HG02852 (cell line): Measurements from ENCODE around the gene TGM2.

ENCODE experiments used
- ATAC-seq: cut with Tn5 transposase; IDR thresholded peaks from one replicate; pipeline ENCODE4 v1.9.1; 2021; ENCODE audit warnings: mild to moderate bottlenecking, moderate library complexity; ENCODE audit not compliant: unreplicated experiment

The TGM2 gene

DNA sequence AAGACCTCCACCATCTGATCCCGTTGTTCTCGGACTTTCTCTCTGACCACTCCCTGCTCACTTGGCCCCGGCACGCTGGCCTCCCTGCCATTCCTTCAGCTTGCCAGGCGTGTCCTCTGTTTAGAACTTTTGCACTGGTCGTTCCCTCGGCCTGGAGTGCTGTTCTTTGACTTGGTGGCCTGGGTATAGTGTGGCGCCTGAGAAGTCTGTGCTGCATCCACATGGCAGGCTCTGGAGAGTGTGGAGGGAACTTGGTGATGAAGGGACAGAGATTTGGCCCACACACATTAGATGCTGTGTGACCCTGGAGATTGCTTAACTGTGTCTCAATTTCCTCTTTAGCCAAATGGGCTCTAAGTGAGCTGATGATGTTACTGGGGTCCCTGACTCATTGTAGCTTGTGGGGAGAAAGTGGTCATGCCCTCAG is 13.0 kb upstream of the TGM2 start:
- ATAC-seq, result no peak

GRCh38 chr20:38177201-38177600 is 12.1 kb upstream of the TGM2 start:
- no peak for ATAC-seq

DNA sequence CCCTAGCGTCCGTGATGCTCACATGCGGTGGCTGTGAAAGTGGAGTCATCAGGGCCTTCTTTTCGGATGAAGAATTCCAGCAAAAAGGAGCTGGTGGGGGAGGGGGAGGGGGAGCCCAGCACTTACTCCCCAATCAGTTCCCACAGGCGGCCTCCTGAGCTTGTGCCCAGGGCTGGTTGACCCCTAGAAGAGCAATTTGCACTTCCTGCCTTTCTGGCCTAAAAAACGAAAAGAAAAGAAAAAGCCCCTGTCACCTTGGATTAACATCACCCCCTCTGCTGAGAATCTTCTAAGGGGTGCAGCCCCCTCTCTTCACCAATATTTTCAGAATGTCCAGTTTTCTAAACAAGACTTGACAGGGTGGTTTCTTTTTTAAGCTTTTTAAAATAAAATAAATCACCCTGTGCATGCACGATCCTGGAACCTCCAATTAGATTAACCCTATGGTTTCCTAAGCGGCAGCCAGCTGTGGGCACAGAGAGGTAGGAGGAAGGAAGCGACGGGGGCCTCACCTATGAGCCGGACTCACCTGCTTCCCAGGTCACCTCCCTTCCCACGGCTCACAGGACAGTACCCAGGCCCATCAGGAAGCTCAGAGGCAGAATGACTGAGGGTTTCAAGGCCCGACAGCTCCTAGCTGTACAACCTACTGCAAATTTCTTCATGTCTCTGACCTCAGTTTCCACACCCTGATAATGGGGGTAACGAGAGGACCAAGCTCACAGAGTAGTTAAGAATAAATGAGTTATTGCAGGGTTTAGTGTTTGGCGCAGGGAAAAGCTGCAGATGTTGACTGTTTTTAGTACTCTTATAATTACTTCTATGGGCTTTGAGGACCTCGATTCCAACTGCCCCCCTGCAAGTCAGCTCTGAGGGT is 10.5 kb upstream of the TGM2 start:
- ATAC-seq, result no peak

DNA sequence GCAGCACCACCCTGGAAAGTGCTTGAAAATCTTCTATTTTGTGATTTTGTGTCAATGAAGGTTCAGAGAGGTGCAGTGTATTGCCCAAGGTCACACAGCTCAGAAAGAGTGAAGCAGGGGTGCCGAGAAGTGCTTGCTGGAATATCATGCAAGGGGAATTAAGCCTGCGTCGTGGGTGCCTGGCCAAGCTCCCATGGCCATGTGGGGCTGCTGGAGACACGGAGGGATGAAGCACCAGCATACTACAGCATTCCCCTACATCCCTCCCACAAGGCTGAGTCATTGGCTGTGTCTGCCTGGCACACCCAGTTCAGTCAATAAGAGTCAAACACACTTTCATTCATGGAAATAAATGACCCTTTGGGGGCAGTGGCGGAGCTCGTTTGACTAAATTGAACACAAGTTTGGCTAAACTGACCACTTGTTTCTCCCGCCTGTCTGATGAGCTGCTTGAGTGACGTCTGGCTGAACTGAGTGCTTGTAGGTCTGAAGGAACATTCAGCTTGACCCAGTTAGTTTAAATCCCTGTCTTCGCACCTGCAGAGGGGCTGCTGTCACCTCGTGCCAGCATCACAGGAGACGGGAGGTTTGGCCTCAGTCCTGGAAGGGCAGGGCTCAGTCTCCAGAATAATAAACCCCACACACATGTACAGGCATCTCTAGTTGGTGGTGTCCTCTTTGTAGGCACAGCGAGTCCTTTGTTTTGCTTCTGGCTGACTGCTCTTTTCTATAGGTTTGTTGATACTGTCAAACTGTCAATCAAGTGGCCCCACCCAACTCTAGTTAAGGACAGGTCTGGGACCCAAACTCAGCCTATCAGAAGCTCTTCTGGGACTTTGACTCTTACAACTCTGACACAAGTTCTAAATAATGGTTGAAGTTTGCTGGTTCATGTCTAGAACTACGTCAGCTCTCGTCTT is 8.4 kb upstream of the TGM2 start:
- ATAC-seq, result no peak

DNA sequence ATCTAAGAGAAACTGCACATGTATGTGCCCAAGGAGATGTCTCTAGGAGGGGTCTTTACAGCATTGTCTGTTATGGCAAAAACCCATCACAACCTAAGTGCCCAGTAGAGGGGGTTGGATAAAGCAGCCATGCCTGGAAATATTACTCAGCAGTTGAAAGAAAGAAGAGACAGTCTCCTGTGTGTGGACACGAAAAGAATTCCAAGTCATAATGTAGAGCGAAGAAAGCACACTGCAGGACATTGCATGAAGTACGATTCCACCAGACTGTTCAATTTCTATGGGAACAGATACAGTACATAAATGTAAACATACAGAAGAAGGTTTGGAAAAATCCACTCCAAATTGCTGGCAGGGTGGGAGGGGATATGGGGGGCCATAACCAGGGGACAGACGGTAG is 7.3 kb upstream of the TGM2 start:
- ATAC-seq, result no peak

DNA sequence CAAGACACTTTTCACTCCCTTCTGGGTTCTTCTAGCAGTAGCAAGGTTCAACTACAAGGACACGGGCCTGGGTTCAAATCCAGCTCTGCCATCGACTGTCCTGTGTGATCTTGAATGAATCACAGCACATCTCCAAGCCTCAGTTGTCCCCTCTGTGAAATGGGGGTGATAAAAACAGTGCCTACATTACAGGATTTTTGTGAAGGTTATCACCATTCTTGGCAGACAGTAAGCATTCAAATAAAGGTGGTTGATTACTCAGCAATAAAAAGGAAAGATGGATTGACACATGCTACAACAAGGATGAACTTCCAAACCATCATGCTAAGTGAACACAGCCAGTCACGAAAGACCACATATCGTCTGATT is 6.6 kb upstream of the TGM2 start:
- no peak for ATAC-seq

DNA sequence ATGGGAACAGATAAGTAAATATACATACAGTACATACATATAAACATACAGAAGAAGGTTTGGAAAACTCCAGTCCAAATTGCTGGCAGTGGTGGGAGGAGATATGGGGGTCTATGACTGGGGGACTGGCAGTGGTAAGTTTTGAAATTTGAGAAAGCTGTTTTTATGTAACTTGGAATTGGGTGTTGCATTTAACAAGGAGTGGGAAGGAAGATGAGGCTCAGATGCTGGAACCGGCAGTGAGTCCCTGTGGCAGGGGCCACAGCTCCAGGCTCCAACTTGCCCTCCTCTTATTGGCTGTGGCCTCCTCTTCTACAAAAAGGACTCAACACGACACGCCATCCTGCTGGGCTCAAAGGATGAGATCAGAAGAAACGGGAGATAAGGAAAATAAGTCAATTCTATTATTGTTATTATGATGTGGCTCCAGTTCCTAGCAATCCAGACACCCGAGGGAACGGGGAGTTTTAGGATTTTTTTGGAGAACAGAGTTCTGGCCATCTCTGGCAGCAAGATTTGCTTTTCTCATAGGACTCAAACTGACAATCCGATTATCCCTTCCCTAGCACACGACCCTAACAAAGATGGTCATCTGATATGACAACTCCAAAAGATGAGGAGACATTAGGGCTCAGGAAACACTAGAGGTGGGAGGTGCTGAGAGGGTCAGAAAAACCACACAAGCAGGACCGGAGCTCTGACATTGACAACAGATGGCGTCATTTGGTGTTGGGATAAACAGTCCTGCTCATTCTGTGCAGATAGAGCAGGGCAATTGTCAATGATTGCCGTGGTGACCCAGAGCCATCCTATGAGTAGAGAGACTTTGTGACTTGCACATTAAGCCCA is 6.0 kb upstream of the TGM2 start:
- ATAC-seq, result no peak

GRCh38 chr20:38170219-38170825 is 5.3 kb upstream of the TGM2 start:
- ATAC-seq, result no peak

- ATAC-seq, result no peak
These were observed 4.6 kb upstream of the TGM2 start for GRCh38 chr20:38169636-38170193.

GRCh38 chr20:38168791-38169589 is 3.9 kb upstream of the TGM2 start:
- ATAC-seq, result no peak

- ATAC-seq, result no peak
These were observed 3.0 kb upstream of the TGM2 start for GRCh38 chr20:38167851-38168760.

GRCh38 chr20:38167328-38167850 is 2.3 kb upstream of the TGM2 start:
- ATAC-seq, result no peak

DNA sequence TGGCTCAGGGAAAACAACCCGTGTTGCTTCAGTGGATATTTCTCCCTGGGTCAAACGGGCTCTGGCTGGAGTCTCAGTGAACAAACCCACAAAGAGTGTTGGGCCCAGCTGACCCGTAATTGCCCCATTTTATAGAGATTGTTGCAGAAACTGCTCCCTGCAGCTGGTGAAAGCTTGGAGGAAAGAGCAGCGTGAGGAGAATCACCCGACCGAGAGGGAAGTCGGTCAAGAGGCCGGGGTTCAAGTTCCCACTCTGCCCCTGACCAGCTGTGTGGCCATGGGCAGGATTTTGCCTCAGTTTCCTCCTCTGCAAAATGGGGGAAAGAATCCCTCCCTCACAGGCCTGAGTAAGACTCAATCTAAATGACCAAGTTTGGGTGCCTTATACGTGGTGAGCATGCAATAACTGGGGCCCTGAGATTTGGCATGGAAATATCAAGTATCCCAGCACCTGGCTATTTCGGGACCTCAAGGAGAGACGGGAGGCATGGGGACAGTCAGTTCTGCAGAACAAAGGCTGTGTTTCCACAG is 1.7 kb upstream of the TGM2 start:
- no peak for ATAC-seq

- ATAC-seq, result no peak
These were observed 1.1 kb upstream of the TGM2 start for GRCh38 chr20:38165966-38166702.

GRCh38 chr20:38164624-38165088 is 414 bp downstream of the TGM2 start:
- ATAC-seq, result no peak

- ATAC-seq, result no peak
These were observed 1.0 kb downstream of the TGM2 start for GRCh38 chr20:38164069-38164468.
